ENCODE results near the gene KCNJ12. TPM values are rescaled to one million over a fixed set of nuclear protein-coding genes. Genes with fewer than 3 reads are reported as not detected.

KCNJ12 gene
- total and polyA plus RNA-seq, 12 donors, result 2.8 to 14.7 (median 8.5) TPM

GRCh38 chr17:21467196-21467595, 91.0 kb downstream of the KCNJ12 start:
- no peak for ATAC-seq
- Histone ChIP-seq H3K27me3 (peaks cover 0 to 19% (median 0%) of the 10 kb centered on the region in 7 donors), H3K9me3 (no peaks in the 10 kb centered on the region), H3K4me1 (peaks cover 0 to 15% (median 10%) of the 10 kb centered on the region in 9 donors), H3K36me3 (no peaks in the 10 kb centered on the region), H3K4me3 (no peak overlapping the region), H3K27ac (no peak overlapping the region)
- TF ChIP-seq CTCF (IDR thresholded peaks at IDR 0.05), result no peak
- DNase-seq, result no peak
- intact Hi-C loops (cut with DNase I), result no loop called here
- WGBS, 2 donors, result 83% methylated on average over 7 of the region's 7 CpGs

GRCh38 chr17:21467739-21468490, 91.8 kb downstream of the KCNJ12 start:
- Histone ChIP-seq H3K27me3 (peaks cover 0 to 15% (median 0%) of the 10 kb centered on the region in 7 donors), H3K4me3 (no peak overlapping the region), H3K36me3 (no peaks in the 10 kb centered on the region), H3K4me1 (peaks cover 0 to 14% (median 10%) of the 10 kb centered on the region in 9 donors), H3K27ac (no peak overlapping the region), H3K9me3 (no peaks in the 10 kb centered on the region)
- ATAC-seq (no peak), DNase-seq (no peak)
- no peak for TF ChIP-seq CTCF (IDR thresholded peaks at IDR 0.05)
- 85 to 87% methylated on average over 13 of the region's 13 CpGs for WGBS, 2 donors
- intact Hi-C loops (cut with DNase I), result no loop called here

Other genes starting within 250 kb of the KCNJ12 start
- gene DHRS7B, start 249.4 kb upstream of the KCNJ12 start, total RNA-seq, result 10 to 100 TPM; 17.1 to 48.0 (median 26.0) TPM
- gene DHRS7B, start 249.4 kb upstream of the KCNJ12 start, polyA plus RNA-seq, result 10 to 100 TPM; 48.6 TPM
- 10 to 100 TPM; 20.8 to 37.2 (median 27.6) TPM for gene TMEM11, start 162.2 kb upstream of the KCNJ12 start, total RNA-seq
- 10 to 100 TPM; 50.8 to 54.1 TPM for gene TMEM11, start 162.2 kb upstream of the KCNJ12 start, polyA plus RNA-seq
- 10 to 100 TPM; 11.9 to 23.1 (median 19.6) TPM for gene NATD1, start 122.9 kb upstream of the KCNJ12 start, total RNA-seq
- 1 to 10 TPM; 3.1 to 4.0 TPM for gene NATD1, start 122.9 kb upstream of the KCNJ12 start, polyA plus RNA-seq
- 10 to 100 TPM; 28.9 to 71.6 (median 60.4) TPM for gene MAP2K3, start 91.6 kb upstream of the KCNJ12 start, total RNA-seq
- gene MAP2K3, start 91.6 kb upstream of the KCNJ12 start, polyA plus RNA-seq, result 100 to 1,000 TPM in 1 of 2 donors, 10 to 100 TPM in 1; 32.1 to 103 TPM